AG10803 (cell line): Measurements from ENCODE around the gene MPHOSPH6.

Experiments used
- DNase-seq: peaks from one replicate; pipeline ENCODE4 v3.0.0; 2010; ENCODE audit warnings: low read depth
- H3K4me3 ChIP-seq: 2 replicates; pipeline ENCODE4 v1.5.1; 2011; ENCODE audit warnings: mild to moderate bottlenecking, low read length, control low read depth
- TF ChIP-seq, protein P1 (sequence below): conservative IDR thresholded peaks from 2 replicates; pipeline ENCODE4 v1.5.1; 2011; ENCODE audit warnings: mild to moderate bottlenecking, low read length, control low read depth, inconsistent platforms

The MPHOSPH6 gene

DNA sequence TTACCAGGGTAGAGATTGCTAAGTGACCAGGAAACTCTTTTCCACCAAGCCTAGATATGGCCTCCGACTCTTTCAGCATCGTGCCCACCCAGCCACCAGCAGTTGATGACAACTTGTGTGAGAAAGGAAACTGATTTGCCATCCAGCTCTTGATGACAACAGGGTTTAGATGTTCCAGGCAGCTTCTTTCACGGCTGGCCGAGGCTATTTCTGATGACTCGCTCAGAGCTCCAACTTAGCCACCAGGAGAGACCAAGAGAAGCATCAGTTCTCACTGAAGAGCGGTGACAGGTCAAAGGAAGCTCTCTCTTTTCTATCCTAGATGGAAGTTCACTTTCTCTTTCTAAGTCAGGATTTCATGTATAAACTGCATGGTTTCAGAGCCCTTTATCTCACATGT lies 61.2 kb downstream of the MPHOSPH6 start:
- TF ChIP-seq, protein P1, sequence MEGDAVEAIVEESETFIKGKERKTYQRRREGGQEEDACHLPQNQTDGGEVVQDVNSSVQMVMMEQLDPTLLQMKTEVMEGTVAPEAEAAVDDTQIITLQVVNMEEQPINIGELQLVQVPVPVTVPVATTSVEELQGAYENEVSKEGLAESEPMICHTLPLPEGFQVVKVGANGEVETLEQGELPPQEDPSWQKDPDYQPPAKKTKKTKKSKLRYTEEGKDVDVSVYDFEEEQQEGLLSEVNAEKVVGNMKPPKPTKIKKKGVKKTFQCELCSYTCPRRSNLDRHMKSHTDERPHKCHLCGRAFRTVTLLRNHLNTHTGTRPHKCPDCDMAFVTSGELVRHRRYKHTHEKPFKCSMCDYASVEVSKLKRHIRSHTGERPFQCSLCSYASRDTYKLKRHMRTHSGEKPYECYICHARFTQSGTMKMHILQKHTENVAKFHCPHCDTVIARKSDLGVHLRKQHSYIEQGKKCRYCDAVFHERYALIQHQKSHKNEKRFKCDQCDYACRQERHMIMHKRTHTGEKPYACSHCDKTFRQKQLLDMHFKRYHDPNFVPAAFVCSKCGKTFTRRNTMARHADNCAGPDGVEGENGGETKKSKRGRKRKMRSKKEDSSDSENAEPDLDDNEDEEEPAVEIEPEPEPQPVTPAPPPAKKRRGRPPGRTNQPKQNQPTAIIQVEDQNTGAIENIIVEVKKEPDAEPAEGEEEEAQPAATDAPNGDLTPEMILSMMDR: no peak
- no peak overlapping the region for H3K4me3 ChIP-seq
- no peak for DNase-seq

DNA sequence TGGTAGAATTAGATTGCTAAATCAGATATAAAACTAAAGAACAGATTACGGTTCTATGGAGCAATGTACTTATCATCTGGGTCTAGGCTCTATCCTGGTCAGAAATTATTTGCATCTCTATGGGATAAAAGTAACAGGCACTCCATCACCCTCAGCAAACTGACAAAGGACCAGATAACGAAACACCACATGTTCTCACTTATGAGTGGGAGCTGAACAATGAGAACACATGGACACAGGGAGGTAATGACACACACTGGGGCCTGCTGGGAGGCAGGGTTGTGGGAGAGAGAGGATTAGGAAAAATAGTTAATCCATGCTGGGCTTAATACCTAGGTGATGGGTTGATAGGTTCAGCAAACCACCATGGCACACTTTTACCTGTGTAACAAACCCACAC lies 61.9 kb downstream of the MPHOSPH6 start:
- no peak for DNase-seq

DNA sequence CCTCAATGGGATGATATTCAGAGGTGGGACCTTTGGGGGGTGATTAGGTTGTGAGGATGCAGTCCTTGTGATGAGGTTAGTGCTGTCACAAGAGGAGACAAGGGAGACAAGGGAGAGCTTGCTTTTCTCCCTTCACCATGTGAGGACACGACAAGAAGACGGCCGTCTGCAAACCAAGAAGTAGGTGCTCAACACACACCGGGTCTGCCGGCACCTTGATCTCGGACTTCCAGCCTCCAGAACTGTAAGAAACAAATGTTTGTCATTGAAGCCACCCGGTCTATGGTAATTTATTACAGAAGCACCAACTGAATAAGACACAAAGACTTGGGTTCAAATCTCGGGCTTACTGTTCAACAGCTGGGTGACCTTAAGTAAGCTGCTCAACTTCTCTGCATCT lies 64.9 kb downstream of the MPHOSPH6 start:
- TF ChIP-seq, protein P1: no peak
- no peak overlapping the region for H3K4me3 ChIP-seq
- DNase-seq: no peak

More for the DNA sequence above, 61.9 kb downstream of the MPHOSPH6 start:
- TF ChIP-seq, protein P1: no peak
- no peak overlapping the region for H3K4me3 ChIP-seq
